Activated T-helper 1 cell treated with Interleukin-2 at 50 U/mL for 16 hours (primary cell): ENCODE results near the gene SCYGR6.
"Not testable (repeated sequence)": the region's sequence is repeated elsewhere in the genome, so short reads cannot be mapped to it uniquely, and the experiment has no call there.

Experiments
- DNase-seq: peaks from one replicate; pipeline ENCODE4 v3.0.0-alpha.2; 2020; ENCODE audit warnings: low read depth

Gene SCYGR6, protein sequence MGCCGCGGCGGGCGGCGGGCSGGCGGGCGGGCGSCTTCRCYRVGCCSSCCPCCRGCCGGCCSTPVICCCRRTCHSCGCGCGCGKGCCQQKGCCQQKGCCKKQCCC

DNA sequence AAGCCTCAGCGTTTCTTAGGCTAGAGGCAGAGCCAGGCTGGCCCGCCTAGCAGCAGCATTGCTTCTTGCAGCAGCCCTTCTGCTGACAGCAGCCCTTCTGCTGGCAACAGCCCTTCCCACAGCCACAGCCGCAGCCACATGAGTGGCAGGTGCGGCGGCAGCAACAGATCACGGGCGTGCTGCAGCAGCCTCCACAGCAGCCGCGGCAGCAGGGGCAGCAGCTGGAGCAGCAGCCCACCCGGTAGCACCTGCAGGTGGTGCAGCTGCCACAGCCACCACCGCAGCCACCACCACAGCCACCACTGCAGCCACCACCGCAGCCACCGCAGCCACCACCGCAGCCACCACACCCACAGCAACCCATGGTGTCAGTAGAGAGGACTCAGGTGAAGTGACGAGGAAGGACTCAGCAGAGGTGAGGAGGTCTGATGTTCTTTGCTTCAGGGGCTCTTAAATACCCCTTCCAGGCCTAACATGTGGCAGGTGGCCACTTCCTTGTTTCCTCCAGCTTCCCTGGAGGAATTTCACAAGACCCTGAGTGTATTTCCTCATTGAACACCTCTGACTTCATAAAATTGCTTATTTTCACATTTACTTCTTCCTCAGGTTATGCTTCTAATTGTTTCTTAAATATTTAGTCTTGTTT, at the start of gene SCYGR6:
Gene SCYGR6, minus strand, starts transcription at position 364 of the 646 bp plus-strand sequence. Its CDS starts 0 bp downstream, at position 364.
- DNase-seq, result no peak

DNA sequence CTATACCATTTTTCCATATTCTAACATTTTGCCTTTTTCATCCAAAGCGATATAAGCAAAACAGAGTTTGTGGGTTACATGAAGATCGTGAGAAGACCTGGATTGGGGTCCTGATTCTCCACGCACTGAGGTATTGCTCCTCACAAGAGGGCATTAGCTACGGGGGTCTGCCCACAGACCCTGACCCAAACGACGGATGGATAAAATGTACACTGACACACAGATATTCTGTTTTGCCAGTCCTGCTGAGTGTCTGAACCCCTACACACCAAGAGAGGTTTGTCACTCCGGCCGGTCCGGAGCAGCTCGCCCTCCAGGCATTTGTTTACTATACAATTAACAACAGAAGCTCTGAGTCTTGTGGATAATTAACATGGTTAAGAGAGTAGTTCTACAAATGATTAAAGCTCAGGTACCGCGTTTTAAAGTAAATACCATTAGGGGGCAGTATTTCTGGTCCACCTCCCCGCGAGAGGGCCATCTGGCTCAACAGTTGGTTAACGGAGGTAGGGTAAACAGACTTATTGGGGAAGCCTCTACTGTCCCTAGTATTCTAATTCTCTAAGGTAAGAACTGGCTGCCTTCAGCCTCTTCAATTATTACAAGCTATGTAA, 49.6 kb upstream of the SCYGR6 start:
- DNase-seq, result no peak

DNA sequence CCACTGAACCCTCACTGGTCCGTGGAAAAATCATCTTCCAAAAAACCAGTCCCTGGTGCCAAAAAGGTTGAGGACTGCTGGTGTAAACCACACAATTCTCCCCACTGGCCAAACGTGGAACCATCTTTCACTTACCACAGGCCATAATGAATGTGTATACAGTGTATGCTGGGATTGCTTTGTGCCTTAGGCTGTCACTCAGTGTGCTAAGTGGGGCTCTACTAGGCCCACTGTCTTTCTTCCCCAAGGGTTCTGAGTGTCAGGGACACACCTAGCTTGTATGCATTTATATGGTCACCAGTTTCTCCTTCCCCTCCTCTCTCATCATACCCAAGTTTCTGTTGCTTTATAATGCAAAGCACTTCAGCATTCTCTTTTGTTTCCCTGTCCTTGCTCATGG, 48.4 kb upstream of the SCYGR6 start:
- DNase-seq, result no peak

DNA sequence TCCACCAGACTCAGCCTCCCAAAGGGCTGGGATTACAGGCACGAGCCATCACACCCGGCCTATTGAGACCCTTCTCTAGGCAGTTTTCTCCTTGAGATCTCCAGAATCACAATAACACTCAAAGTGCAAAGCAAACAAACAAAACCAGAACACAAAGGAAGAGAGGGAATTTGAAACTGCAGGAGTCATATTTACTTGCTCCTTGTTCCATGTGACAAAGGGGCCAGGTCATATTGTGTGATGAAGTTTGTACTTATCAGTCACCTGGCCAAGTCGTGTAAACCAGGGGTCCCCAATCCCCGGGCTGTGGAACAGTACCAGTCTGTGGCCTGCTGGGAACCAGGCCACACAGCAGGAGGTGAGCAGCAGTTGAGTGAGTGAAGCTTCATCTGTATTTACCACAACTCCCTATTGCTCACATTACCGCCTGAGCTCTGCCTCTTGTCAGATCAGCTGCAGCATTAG, 47.7 kb upstream of the SCYGR6 start:
- DNase-seq, result no peak

DNA sequence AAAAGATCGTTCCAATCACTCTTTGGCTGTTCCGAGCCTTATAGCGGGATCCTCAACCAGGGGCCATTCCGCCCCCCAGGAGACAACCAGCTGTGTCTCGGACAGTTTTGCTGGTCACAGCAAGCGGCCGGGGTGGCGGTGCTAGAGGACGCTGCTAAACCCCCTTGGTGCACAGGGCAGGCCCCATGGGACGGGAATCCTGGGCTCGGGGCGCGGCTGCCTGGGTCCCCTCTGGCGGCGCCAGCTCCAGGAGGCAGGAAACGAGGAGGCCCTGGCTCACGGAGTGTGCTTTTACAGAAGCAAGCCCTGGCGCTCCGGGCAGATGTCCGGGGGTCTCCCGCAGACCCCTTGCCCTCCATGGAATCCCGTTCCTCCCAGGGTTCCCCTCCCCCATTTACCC, 43.3 kb upstream of the SCYGR6 start:
- DNase-seq, result no peak

DNA sequence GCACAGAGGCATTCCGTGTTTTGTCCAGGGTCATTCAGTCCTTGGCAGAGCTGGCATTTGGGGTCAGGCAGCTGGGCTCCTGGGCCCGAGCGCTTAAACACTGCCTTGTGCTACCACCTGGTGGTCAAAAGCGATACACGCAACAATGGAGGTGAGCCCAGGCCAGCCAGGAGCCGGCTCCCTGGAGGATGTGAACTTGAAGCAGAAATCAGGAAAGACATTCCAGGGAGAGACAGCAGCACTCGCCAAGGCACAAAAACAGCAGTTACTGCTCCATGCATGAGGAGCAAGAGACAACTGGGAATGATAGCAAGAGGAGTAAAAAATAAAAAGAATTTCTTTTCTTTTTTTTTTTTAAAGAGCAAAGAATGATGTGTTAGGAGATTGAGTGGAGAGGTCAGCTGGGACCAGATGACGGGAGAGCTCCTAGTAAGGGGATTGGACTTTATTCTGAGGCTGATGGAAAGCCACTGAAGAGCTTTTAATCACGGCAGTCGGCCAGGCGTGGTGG, 41.9 kb upstream of the SCYGR6 start:
- DNase-seq, result peak; percentile 11

DNA sequence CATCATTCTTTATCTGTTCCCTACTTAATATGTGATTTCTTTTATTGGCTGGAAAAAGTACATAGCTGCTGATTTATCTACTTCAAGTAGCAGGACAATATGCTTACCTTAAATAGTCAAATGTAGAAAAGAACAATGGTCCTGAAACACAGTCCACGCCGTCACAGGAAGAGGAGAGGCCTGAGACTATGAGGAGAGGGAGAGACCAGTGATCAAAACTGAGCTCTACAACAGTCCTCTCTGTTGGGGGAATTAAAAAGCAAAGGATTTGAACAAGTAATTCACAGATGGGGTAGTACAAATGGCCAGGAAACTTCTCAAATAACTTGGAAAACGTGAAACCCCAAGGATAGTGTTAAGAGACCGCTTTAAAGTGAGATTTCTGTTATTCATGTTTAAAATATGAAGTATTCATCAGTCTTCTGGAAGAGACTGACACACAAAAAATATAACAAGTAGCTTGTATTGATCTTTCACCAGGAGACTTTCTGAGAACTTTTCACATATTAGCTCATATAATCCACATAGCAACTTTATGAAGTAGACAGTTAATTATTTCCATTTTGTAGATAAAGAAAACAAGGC, 41.3 kb upstream of the SCYGR6 start:
- DNase-seq, result no peak

DNA sequence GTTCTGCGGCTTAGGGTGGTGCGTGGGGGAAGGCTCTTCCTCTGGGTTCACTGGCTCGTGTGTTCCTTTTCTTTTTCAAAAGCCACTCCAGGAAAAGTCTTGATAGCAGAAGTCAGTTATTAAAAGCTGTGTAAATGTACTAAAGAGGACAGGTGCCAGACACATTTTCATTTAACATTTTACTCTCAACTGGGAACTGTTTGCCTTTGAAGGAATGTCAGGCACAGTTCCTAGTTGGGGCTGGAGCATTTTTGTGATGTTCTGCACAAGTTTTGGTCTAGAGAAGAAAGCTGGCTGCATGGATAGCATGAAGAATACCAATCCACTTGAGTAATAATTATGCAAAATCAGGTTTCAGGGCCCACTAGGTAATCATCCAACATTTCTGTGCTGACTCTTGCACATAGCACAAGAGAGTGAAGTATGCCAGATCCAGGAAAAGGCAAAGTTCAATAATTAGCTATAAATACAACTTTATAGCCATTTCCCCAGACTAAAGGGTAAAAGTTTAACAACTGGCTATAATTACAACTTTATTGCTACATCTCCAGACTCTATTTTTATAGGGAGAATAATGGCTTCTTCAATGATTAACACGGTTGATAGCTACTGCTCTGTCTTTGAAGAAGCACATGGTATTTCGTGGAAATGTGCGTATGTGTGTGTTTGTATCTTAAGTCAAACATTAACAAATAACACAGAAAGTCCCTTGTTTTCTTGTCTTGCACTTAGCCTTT, 37.4 kb upstream of the SCYGR6 start:
- DNase-seq, result no peak

DNA sequence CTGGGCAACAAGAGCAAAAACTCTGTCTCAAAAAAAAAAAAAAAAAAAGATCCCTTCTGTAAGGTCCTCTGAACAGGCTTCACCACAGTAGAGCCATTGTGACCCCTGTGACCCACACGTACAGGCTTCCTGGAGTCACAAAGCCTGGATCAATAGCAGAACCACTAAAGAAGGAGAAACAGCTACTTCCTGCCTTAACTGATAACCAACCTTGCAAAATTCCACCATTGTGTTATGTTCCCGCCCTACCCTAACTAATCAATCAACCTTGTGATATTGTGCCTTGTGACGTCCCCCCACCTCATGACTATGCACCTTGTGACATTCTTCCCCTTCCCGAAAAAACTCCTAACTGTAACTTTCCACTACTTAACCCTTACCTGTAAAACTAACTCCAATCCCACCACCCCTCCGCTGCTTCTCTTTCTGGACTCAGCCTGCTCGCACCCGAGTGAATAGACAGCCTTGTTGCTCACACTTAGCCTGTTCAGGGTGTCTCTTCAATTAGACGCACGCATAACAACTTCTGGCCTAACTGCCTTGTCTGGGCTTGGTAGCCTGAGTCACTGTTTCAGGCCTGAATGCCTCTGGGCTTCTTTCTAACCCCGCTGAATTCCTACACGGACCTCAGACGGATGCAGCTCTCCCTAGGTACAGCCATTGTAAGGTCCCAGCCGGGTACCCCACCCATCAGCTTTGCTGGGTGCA, 35.0 kb upstream of the SCYGR6 start:
- DNase-seq, result no peak

DNA sequence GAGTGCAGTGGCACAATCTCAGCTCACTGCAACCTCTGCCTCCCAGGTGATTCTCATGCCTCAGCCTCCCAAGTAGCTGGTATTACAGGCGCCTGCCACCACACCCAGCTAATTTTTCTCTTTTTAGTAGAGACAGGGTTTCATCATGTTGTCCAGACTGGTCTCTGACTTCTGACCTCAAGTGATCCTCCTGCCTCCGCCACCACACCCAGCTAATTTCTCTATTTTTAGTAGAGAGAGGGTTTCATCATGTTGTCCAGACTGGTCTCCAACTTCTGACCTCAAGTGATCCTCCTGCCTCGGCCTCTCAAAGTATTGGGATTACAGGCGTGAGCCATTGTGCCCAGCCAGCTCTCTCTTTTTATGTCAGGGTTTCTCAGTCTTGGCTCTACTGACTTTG, 31.7 kb upstream of the SCYGR6 start:
- DNase-seq, result not testable (repeated sequence)

DNA sequence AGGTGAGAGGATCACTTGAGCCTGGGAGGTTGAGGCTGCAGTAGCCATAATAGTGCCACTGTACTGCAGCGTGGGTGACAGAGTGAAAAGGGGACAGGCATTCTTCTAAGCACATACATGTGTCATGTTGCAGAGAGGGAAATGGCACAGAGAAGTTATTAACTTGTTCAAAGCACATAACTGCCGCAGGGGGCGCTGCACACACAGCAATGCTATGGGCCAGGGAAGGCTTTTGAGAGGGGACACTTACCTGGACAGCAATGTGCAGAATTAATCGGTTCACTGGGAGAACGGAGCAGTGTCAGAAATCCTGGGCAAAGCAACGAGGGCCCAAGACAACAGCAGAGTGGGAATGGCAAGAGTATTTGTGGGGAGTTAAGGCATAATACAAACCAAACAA, 23.5 kb upstream of the SCYGR6 start:
- no peak for DNase-seq

DNA sequence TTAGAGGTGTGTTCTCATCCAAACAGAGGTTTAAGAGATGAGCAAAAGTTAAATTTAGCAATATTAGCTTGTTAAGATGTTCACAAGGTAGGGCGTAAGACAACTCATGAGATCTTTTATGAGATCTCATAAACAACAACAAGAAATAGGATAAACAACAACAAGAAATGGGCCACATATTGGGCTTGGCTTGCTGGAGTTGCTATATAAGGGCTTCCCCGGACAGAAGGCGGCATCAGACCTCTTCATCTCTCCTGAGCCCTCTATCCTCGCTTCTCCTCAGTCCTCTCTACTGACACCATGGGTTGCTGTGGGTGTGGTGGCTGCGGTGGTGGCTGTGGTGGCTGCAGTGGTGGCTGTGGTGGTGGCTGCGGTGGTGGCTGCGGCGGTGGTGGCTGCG, 21.0 kb upstream of the SCYGR6 start, which contains the start of gene SCYGR8:
Gene SCYGR8, plus strand, starts transcription at position 301 of the 400 bp plus-strand sequence. Its CDS starts 0 bp downstream, at position 301.
- DNase-seq, result no peak

DNA sequence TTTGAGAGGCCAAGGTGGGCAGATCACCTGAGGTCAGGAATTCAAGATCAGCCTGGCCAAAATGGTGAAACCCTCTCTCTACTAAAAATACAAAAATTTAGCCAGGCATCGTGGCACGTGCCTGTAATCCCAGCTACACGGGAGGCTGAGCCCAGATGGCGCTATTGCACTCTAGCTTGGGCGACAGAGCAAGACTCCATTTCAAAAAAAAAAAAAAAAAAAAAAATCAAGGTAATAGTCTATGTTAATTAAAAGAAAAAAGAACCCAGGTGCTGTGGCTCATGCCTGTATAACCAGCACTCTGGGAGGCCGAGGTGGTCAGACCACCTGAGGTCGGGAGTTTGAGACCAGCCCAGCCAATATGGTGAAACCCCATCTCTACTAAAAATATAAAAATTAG, 16.1 kb upstream of the SCYGR6 start:
- DNase-seq, result not testable (repeated sequence)

DNA sequence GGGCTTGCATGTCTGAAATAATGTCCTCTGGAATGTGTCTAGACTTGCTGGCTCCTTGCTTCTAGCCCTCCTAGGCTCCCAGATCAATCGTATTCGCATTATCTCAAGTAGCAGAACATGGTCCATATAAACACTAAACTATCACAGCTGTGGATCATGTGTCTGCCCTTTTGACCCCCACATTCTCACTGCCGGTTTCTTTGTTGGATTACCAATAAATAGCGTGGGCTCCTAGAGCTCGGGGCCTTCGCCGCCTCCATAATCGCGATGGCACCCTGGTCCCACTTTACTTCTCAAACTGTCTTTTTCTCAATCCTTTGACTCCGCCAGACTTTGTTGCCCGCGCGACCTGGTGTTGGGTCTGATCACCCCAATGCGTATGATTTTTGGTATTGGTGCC, 14.8 kb upstream of the SCYGR6 start:
- no peak for DNase-seq

DNA sequence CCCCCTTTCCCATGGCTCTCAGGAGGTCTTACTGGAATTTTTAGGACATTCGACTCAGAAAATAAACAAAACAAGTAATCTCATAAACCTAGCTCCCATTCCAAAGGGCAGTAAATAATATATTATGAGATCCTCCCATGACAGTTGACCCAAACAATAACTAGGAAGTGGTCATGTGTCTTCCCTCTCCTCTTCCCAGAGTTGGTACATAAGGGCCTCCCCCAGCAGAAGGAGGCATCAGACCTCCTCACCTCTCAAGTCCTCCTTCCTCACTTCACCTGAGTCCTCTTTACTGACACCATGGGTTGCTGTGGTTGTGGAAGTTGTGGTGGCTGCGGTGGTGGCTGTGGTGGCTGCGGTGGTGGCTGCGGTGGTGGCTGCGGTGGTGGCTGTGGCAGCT, 3.5 kb upstream of the SCYGR6 start, which contains the start of gene SCYGR7:
Gene SCYGR7, plus strand, starts transcription at position 301 of the 400 bp plus-strand sequence. Its CDS starts 0 bp downstream, at position 301.
- DNase-seq, result no peak

DNA sequence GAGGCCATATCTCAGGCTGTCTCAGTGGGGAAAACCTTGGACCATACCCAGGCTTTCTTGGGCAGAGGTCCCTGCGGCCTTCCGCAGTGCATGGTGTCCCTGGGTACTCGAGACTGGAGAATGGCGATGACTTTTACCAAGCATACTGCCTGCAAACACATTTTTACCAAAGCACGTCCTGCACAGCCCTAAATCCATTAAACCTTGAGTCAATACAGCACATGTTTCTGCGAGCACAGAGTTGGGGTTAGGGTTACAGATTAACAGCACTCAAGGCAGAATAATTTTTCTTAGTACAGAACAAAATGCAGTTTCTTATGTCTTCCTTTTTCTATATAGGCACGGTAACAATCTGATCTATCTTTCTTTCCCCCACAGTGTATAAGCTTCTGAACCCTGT, 1.7 kb downstream of the SCYGR6 start:
- DNase-seq, result not testable (repeated sequence)

DNA sequence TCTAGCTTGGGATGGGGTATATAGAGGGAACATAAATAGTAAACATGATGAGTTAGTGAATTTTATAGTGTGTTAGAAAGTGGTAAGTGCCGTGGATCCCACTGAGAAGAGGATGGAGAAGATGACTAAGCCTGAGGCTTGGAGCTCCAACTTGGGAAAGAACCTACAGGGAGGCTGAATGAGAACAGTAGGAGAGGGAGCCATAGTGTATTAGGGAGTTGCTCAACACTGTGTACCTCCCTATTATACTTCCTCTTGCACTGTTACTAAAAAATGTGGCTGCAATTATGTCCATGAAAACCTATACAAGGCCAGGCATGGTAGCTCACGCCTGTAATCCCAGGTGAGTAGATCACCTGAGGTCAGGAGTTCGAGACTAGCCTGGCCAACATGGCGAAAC, 3.9 kb downstream of the SCYGR6 start:
- DNase-seq, result no peak

DNA sequence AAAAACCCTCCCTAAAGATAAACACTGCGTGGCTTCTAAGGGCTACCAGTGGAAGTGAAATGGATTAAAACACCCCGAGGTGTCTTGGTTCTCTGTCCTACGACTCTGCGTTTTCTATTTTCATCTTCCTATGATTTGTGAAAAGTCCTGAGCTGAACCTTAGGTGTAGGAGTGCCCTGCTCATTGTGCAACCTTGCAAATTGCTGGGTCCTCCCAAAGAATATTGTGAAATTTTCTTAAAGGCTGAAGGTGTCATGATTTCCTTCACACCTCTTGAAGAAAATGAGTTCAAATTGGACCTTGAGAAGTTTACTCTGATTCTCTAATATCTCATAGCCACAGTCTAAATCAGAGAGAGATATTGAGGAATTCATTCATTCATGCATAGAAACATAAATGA, 4.9 kb downstream of the SCYGR6 start:
- DNase-seq, result no peak

DNA sequence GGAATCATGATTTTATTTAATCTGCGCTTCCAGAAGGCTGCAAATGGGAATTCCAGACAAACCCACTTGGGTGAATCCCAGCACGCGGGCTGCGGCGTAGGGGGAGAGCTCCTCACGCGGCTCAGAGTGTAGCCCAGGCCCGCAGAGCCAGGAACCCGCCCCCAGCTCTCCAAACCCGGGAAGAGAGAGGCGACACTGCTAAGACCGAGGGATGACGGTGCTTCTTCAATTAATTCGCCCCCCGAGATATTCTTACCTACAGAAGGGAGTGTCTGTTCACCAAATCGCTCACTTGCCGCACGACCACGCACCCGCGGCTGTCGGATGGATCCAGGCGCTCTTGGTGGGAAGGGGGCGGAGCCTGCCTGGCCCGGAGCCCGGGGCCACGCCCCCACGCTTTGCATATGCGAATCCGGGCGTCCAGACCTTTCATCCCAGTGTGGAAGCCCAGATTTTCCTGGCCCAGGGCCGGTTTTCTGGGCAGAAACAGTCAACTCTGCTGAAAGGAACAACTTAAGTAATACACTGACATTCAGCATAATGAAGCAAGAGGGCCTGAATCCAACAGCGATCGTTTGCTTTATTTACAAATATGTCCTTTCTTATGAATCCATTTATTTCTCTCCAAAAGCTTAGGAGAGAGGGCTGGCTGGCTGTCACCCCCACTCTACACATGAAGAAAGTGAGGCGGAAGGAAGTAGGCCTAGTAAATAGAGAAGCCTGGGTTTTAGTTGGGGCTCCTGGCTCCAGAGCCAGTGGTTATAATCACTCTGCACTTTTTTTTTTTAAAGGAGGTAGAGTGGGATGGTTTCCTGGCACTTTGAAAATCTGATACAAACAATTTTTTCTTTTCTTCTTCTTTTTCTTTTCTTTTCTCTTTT, 6.6 kb downstream of the SCYGR6 start, which contains the start of gene SLC19A3:
Gene SLC19A3, minus strand, starts transcription at position 342 of the 881 bp plus-strand sequence. CDS start 15,710 bp downstream, outside the sequence.
- DNase-seq, result no peak

DNA sequence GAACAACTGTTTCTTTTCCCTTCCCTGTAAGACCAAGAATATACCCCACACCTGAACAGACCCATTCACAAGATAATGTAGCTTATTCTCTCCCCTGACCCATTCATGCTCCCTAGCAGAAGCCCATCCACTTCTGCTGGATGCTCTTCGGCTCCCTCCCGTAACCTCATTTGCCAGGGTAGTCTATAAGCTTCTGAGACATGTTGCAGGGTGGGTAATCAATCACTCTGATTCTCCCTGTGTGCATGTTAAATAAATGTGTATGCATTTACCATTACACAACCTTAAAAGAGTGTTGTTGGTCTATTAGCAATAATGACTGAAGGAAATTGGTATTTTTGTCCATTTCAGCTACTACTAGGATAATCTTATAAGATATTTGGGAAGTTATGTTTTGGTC, 8.1 kb downstream of the SCYGR6 start:
- DNase-seq, result no peak
